Fibroblast of the aortic adventitia (primary cell): Measurements from ENCODE around the gene SLC5A10. TPM values are rescaled to one million over a fixed set of nuclear protein-coding genes. Genes with fewer than 3 reads are reported as not detected.

Experiments
- DNase-seq: peaks from one replicate; pipeline ENCODE4 v3.0.0-alpha.2; 2010; ENCODE audit warnings: low read depth
- H3K4me3 ChIP-seq: 2 replicates; pipeline ENCODE4 v1.5.1; 2011; ENCODE audit warnings: low read depth, mild to moderate bottlenecking, control low read depth, low read length, moderate library complexity
- CTCF ChIP-seq: IDR thresholded peaks from 2 replicates; pipeline ENCODE4 v1.5.1; 2011; ENCODE audit warnings: mild to moderate bottlenecking, low read length, control low read depth, inconsistent platforms; ENCODE audit not compliant: insufficient read depth
- total RNA-seq: library from RNA; depleted of rRNA; stranded (reverse); fragments of >200 nt; gene quantifications from 2 replicates; pipeline ENCODE4 v1.2.3, GENCODE V29; 2012; ENCODE audit warnings: low replicate concordance

Gene SLC5A10
- total RNA-seq, 1 donor: not detected

GRCh38 chr17:18928628-18929125, 23.3 kb upstream of the SLC5A10 start:
- no peak for TF ChIP-seq CTCF
- DNase-seq: no peak
- no peak overlapping the region for H3K4me3 ChIP-seq

GRCh38 chr17:18932360-18933055, 19.5 kb upstream of the SLC5A10 start:
- no peak for DNase-seq
- no peak for TF ChIP-seq CTCF

GRCh38 chr17:18933102-18934058, 18.6 kb upstream of the SLC5A10 start:
- TF ChIP-seq CTCF: no peak
- H3K4me3 ChIP-seq: no peak overlapping the region
- no peak for DNase-seq

More at GRCh38 chr17:18932360-18933055, 19.5 kb upstream of the SLC5A10 start:
- H3K4me3 ChIP-seq: no peak overlapping the region

GRCh38 chr17:18937981-18938691, 13.8 kb upstream of the SLC5A10 start:
- DNase-seq: no peak
- TF ChIP-seq CTCF: no peak
- no peak overlapping the region for H3K4me3 ChIP-seq

GRCh38 chr17:18938692-18939023, 13.3 kb upstream of the SLC5A10 start:
- no peak overlapping the region for H3K4me3 ChIP-seq
- no peak for TF ChIP-seq CTCF
- DNase-seq: no peak

- no peak for DNase-seq
- no peak for TF ChIP-seq CTCF
- H3K4me3 ChIP-seq: no peak overlapping the region
Observed at GRCh38 chr17:18944646-18945045, 7.3 kb upstream of the SLC5A10 start.
